GM12875 (cell line): Measurements from ENCODE around the gene MLLT10.

Experiments used
- H3K4me3 ChIP-seq: one replicate; pipeline ENCODE4 v1.5.1; 2011; ENCODE audit warnings: low read depth, low read length, control low read depth
- TF ChIP-seq, protein P1 (sequence below): IDR thresholded peaks from 2 replicates; pipeline ENCODE4 v1.5.1; 2011; ENCODE audit warnings: low read depth, mild to moderate bottlenecking, control low read depth, inconsistent platforms, low read length, moderate library complexity, borderline replicate concordance; ENCODE audit not compliant: insufficient read depth

MLLT10 gene

DNA sequence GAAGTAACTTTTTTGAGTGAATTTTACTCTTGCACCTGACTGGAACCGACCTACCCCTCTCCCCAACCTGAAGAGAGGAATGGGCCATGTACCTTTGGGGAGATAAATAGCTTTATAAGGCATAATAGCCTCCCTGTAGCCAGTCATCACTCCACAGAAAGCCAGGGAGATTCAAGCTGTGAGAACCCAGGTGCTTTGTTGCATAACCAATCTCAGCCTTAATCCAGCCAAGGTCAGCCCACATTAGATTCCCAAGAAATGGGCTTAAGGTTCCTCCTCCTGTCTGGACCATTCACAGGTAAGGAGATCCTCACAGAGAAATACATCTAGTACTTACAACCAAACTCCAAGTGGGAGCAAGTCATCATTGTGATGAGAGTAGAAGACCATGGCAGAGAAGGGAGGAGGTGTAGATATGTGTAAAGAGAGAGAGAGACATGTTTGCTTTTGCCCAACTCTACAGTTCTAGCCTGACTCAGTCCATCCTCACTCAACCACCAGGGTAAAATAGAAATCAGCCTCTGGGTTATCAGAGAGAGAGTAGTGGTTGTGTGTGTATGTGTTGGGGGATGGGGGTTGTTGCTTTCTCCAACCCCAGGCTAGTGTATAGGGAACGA is 32.2 kb upstream of the MLLT10 start:
- TF ChIP-seq, protein P1, sequence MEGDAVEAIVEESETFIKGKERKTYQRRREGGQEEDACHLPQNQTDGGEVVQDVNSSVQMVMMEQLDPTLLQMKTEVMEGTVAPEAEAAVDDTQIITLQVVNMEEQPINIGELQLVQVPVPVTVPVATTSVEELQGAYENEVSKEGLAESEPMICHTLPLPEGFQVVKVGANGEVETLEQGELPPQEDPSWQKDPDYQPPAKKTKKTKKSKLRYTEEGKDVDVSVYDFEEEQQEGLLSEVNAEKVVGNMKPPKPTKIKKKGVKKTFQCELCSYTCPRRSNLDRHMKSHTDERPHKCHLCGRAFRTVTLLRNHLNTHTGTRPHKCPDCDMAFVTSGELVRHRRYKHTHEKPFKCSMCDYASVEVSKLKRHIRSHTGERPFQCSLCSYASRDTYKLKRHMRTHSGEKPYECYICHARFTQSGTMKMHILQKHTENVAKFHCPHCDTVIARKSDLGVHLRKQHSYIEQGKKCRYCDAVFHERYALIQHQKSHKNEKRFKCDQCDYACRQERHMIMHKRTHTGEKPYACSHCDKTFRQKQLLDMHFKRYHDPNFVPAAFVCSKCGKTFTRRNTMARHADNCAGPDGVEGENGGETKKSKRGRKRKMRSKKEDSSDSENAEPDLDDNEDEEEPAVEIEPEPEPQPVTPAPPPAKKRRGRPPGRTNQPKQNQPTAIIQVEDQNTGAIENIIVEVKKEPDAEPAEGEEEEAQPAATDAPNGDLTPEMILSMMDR = no peak

DNA sequence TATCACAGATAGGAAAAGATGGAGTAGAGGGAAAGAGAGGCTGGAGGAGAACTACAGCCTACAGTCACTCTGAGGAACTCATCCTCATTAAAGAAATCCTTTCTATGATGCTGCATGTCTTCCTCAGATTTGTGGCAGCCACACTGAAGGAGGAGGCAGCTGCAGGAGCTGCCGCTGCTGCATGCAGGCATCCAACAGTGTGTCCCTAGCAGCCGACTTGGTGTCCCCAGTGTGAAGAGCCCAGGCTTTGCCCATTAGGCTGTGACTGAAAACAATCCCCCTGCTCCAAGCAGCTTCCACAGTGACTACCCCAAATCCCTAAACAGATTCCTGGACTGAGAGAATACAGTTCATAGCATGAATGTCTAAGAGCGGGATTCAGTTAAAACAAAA is 31.7 kb upstream of the MLLT10 start:
- TF ChIP-seq, protein P1 = no peak
- H3K4me3 ChIP-seq = no peak overlapping the region

More for the DNA sequence above, 32.2 kb upstream of the MLLT10 start:
- no peak overlapping the region for H3K4me3 ChIP-seq

DNA sequence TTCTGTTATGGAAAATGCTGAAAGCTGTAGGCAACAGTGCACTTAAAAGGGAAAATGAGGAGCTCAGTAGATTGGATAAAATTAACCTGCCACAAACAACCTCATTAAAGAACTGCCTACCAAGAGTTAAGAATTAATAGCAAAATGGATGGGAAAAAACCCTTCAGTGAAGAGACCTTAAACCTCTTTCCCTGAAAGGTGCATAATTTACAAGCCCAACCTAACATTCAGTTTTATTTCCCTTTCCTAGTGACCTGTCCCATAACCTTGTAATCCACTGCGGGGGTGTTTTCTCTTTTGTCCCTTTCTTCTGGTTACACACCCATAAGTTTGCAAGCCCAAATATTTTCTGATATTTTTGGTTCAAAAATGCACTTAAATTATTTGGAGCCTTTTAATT is 30.5 kb upstream of the MLLT10 start:
- no peak overlapping the region for H3K4me3 ChIP-seq
- TF ChIP-seq, protein P1 = no peak

DNA sequence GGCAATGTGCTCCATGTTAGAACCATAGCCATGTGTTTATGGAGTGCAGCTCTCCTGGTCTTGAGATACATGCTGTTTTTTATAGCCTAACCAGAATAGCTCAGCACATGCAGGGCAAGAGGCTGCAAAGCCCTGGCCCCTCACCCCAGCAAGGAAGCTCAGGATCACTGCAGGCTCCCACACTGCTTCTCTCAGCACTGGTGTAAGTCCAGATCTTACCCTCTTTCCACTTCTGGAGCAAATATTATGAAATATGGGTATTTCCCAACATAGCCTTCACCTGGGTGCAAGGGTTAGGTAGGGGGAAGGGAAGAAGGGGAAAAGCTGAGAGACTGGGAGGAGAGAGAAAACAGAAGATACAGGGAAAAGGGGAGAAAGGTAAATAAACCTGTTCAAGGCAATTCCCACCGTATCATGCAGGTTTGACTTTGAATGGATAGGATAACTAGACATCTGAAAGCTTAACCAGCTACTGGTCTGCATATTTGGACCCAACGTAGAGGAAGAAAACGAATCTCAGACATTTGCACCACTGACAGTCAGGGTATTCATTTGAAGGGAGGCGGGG is 28.2 kb upstream of the MLLT10 start:
- TF ChIP-seq, protein P1 = no peak
- H3K4me3 ChIP-seq = no peak overlapping the region

DNA sequence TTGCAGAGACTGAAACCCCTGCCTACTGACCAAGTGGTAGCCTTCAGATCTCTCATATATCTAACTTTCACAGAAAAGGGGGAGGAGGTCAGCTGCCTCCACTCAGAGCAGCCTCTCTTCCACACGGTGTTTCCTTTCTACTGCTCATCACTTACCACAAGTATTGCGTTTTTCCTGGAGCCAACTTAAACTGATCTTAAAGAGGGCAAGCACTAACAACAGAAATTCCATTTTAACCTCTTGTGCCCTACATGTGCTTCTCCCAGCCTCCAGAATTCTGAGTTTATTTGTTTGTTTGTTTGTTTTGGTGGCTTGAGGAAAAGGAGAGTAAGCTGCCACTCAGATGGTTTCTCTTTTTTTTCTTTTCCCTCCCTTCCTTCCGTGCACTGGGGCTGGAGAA is 27.7 kb upstream of the MLLT10 start:
- TF ChIP-seq, protein P1 = no peak
- no peak overlapping the region for H3K4me3 ChIP-seq

DNA sequence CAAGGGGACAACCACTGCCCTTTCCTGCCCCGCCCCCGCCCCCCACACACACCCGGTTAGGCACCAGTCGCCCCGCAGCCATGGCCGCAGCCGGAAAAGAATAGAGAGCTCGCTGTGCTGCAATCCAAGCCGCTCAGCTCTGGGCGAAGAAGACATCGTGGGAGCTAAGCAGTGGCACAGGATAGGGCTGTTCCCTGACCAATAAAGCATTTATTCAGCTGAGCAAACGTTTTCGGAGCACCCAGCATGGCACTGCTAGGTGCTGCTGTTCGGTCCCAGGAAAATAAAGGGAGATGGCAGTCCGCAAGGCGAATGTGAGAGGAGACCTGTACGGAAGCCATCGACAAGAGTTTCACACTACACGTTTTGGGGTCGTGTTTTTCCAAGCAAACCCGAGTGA is 26.9 kb upstream of the MLLT10 start:
- H3K4me3 ChIP-seq = no peak overlapping the region
- TF ChIP-seq, protein P1 = no peak

DNA sequence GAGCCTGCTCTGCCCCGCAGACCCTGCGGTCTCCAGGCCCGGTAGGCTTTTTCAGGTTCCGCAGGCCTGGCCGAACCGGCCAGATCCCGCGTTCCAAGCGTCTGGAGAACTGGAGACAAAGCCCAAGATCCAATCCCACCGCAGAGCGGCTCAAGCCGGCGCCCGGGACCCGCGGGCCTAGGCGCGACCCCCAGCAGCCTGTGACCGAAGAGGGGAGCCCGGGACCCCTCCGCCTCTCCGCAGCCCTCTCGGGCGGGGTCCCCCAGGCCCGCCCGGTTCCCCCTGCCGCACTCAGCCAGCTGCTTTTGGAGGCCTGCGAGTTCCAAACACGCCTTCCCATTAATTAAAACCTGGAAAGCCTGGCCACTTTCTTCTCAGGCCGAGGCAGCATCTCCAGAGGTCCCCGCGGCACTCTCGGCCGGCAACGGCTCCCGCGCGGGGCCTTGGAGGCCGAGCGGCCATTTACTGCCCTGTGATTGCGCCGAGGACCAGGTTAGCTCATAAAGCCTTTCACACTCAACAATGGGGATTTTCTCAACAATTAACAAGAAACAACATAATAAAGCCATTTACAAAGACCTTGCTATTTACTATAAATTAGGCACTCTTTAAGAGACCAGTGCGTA is 25.2 kb upstream of the MLLT10 start:
- H3K4me3 ChIP-seq = no peak overlapping the region
- TF ChIP-seq, protein P1 = no peak
